ENCODE data around the gene ATE1.

Gene ATE1

DNA sequence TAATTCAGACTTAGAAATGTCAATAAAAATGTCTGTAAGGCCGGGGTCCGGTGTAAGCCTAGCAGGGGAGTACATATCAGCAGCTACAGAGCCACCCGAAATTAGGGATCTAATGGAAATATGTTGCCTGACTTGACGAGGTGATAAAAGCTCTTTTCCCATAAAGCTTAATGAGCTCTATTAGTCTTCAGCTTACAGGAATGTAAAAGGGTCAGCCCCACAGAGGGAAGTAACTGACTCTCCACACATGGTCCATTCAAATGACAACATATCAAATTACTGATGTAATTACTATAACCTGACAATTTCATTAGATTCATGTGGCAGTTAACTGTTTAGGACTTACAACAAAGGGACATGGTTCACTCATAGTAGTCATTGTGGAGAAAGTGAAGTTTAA lies 62.3 kb downstream of the ATE1 start:
- DNase-seq, result no peak

- no peak for DNase-seq
Measured at GRCh38 chr10:121864653-121865052, 63.2 kb downstream of the ATE1 start.

DNA sequence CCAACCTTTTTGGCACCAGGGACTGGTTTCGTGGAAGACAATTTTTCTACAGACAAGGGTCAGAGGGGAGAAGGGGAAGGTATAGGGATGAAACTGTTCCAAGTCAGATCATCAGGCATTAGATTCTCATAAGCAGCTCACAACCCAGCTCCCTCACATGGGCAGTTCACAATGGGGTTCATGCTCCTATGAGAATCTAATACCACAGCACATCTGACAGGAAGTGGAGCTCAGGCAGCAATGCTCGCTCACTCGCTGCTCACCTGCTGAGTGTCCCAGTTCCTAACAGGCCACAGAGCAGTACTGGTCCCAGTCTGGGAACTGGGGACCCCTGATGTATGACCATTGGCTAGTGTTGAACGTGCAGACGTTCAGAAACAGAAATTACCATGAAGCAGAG lies 63.7 kb downstream of the ATE1 start:
- no peak for DNase-seq

DNA sequence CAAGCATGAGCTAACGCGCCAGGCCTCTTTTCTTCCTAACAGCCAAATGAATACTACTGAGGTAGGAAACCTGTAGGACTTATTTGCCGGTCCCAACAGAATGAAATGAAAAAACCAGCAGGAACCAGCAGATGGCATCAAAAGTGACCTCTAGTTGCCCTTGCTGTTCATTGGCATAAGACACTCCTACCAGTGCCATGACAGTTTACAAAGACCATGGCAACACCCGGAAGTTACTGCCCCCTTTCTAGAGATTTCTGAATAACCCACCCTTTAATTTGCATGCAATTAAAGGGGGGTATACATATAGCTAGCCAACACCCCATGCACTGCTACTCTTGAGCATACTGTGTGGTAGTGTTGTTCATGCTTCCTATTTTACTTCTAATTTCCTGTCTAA lies 65.2 kb downstream of the ATE1 start:
- no peak for DNase-seq

- no peak for DNase-seq
Measured at GRCh38 chr10:121862042-121862441, 65.8 kb downstream of the ATE1 start.

DNA sequence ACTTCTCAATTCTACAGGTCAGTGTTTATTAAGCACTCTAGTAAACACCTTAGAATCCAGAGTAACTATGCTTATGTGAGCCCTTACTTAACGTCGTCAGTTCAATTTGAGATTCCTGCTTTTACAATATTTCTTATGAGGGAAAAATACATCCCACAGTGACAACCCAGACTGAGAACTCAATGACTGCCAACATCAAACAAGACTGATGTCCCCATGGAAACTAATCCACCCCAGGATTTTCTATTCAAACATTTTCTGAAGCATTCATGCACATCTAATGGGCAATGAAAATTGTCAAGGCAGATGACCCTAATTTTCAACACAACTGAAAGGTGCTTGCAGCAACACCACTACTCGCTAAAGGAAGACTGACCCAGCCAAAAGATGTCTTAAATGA lies 67.0 kb downstream of the ATE1 start:
- DNase-seq, result peak; percentile 0

DNA sequence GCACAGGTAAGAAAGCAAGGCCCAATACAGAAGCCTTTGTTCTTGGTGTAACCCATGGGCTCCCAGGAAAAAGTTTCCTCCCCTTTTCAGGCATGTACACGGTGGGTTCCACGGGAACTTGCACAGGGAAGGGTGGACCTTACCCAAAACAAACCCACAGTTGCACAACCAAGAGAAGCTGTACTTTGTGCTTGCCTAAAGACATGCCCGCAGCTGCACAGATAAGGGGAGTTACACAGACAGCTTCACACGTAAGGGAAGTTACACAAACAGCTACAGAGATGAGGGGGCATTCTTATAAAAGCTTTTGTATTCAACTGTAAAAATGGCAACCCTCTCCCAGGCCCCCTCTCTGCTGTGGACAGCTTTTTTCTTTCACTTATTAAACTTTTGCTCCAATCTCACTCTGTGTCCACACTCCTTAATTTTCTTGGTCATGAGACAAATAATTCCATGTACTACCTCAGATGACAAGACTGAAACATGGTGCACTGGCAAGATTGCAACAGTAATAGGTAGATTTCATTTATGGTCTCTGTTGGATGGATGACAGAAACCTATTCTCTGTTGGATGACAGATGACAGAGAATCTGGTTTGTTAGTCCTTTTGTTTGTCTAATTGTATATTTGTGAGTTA lies 72.9 kb downstream of the ATE1 start:
- DNase-seq, result no peak

GRCh38 chr10:121853950-121854349 lies 73.9 kb downstream of the ATE1 start:
- DNase-seq, result no peak

DNA sequence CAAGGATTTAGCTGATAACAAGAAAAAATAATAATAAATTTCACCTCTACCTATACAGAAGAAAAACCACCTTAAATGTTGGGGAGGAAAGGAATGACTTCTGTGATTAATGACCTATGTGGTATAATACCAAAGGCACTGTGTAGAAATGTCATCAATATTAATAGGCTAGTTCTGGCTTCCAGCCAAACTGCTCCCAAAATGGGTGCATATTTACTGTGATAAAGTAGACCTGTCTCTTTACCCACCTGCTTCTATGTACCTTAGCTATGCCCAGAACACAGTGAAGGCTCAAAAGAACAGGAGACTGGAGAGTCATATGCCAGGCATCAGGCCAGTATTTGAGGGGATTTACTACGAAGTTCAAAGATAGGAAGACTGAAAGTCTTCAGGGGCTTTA lies 76.0 kb downstream of the ATE1 start:
- peak; percentile 14 for DNase-seq

- no peak for DNase-seq
Measured at GRCh38 chr10:121848082-121848481, 79.7 kb downstream of the ATE1 start.

DNA sequence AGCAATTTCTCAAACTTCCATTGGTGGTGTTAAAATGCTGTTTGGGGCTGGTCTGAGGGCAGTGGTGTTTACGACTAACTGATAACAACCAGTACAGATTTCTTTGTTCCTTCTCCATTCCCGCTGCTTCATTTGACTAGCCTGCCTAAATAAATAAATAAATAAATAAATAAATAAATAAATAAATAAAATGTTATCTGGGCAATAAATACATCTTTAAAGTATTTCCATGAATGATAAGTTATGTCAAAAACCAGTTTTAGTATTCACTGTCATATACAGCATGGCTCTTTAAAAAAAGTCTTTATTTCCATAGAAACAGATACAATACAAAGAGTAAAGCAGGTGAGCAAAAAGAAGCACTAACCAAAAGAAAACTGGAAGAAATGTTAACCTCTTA lies 81.3 kb downstream of the ATE1 start:
- no peak for DNase-seq

DNA sequence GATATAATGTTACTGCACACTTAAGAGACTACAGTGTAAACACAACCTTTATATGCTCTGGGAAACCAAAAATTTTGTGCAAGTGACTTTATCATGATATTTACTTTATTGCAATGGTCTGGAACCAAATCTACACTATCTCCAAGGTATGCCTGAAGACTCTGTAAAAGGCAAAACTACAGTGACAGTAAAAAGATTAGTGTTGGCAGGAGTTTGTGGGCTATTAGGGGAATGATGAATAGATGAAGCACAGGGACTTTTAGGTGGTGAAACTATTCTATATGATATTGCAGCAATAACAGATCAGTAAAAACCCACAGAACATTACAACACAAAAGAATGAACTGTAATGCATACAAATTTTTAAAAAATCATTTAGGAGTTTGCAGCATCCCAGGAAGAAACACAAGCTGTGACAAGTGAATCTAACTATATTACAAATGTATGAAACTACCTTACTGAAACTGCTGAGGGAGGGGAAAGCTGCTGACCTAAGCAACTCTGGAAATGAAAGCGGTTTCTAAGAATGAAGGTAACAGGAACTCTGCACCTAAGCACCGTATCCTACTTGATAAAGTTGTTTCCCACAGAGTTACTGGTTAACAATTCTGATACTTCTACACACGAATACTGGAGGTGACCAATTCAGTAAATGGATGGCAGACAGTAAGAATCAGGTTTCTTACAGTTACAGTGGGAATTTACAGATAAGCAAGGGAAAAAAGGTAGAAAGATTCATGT lies 82.6 kb downstream of the ATE1 start:
- no peak for DNase-seq

DNA sequence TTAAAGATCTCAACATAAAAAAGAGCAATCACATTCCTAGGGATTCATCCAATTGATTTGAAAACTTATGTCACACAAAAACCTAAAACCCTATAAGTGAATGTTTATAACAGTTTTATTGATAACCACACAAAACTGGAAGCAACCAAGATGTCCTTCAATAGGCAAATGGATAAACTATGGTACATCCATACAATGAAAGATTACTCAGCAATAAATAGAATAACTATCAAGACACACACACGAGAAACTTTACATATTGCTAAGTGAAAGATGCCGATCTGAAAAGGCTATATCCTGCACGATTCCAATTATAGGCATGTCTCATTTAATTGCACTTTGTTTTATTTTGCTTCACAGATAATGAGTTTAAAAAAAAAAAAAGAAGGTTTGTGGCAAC lies 83.3 kb downstream of the ATE1 start:
- no peak for DNase-seq

- no peak for DNase-seq
Measured at GRCh38 chr10:121843379-121843778, 84.5 kb downstream of the ATE1 start.

DNA sequence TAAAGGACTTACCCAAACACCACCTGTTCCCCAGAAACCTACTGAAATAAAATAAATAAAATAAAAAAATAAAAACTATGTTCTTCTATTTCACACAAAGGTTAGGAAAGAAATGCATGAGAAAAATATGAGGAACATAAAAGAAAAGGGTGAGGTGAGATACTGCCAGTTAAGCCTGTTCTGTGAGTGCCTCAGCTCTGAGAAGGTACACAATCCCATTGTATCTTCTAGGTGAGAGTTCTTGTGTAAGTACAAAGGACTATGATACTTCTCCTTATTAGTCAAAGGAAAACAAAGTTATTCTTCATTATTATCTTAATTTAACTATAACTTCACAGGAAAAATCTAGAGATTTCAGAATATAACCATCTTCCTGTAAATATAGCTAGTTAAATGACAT lies 86.0 kb downstream of the ATE1 start:
- DNase-seq, result no peak

GRCh38 chr10:121838931-121839330 lies 88.9 kb downstream of the ATE1 start:
- DNase-seq, result no peak

DNA sequence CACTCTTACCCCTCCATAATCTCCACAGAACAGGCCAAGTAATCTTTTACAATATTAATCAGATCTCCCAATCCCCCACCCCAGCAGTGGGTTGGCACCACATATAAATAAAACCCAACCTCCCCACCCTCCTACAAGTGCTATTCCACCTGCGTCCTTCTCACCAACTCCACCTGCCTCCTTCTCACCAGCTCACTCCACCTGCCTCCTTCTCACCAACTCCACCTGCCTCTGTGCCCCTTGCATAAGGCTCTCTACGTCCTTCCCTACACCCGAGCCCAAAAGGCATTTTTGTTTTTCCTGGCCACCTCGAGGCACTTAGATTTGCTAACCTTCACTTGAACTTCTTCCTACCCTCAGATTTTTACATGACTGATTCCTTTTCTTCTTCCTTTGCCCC lies 89.7 kb downstream of the ATE1 start:
- no peak for DNase-seq

GRCh38 chr10:121836171-121836570 lies 91.7 kb downstream of the ATE1 start:
- no peak for DNase-seq

DNA sequence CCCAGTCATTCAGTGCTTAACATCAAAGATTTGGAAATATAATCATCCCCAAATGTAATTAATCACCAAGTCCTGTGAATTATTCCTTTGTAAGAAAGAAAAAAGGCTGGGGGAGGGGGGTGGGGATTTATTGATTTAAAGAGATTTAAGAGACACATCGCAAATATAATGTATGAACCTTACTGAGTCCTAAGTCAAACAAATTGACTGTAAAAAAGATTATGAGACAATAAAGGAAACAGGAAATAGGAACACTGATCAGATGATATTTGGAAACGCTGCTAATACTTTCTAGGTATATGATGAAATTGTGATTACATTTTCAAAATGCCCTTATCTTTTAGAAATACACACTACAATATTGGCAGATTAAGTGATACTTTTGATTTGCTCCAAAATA lies 92.5 kb downstream of the ATE1 start:
- DNase-seq, result no peak

- DNase-seq, result no peak
Measured at GRCh38 chr10:121834757-121835156, 93.1 kb downstream of the ATE1 start.

DNA sequence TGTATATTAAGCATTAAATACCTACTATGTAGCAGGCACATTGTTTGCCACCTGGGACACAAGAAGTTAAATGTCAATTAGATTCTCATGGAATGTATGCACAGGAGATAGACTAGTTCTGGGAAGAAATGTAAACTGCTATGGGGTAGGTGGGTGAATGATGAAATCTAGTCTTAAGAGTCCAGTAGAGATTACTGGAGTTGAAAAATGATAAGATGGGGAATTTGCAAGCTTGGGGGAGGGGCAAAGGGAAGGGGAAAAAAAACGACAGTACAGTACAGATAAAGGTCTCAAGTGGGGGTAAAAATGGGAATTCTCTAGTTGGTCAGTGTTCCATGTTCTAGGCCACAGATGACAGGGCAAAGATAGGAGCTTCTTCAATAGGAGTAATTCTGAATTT lies 94.4 kb downstream of the ATE1 start:
- no peak for DNase-seq

- no peak for DNase-seq
Measured at GRCh38 chr10:121832647-121833046, 95.2 kb downstream of the ATE1 start.

DNA sequence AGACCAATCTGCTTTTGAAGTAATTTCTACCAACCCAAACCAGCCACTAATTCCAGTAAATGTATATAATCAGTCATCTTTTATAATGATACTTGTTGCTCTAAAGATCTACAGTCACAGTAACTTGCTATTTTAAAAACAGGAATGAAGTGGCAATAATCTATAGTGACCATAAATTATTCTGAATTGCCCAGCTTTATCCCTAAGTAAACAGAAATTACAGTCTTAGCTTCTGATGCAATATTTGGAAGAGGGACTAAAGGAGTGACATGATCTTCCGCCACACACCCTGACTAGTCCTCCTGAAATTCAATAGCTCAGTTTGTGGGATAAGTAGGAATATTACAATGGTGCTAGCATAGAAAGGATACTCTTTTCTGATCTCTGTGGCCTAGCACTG lies 96.1 kb downstream of the ATE1 start:
- DNase-seq, result no peak

GRCh38 chr10:121831237-121831636 lies 96.6 kb downstream of the ATE1 start:
- no peak for DNase-seq

DNA sequence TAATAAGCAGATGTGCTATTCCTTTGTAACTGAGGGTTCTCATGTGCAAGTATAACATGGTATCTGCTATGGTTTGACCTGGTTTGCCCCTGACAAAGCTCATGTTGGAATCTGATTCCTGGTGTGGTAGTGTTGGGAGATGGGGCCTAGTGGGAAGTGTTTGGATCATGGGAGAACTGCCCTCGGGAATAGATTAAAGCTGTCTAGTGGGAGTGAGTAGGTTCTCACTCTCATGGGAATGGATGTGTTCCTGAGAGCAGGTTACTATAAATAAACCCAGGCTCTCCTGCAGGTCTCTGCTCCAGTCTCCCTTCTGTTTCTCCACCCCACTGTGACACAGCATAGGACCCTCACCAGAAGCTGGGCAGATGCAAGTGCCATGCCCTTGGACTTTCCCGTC lies 97.7 kb downstream of the ATE1 start:
- DNase-seq, result no peak

Data from NCI-H345 (cell line).